ENCODE results near the gene MRPS35. TPM values are rescaled to one million over a fixed set of nuclear protein-coding genes. Genes with fewer than 3 reads are reported as not detected.
"Not testable (repeated sequence)": the region's sequence is repeated elsewhere in the genome, so short reads cannot be mapped to it uniquely, and the experiment has no call there.

Gene MRPS35
- total RNA-seq, 2 experiments from 2014 or later = 62.8 to 65.2 TPM

GRCh38 chr12:27705263-27705662, 5.4 kb upstream of the MRPS35 start:
- CTCF ChIA-PET = no interaction called here
- POLR2A ChIA-PET = no interaction called here

GRCh38 chr12:27707216-27707615, 3.4 kb upstream of the MRPS35 start:
- ChIA-PET CTCF (no interaction called here), POLR2A (no interaction called here)

GRCh38 chr12:27709212-27709931, 1.3 kb upstream of the MRPS35 start:
- ChIA-PET CTCF (interaction anchor here (1.0 kb wide), 1 partner anchor 112 kb away, joined by 4 read pairs; no protein-coding TSS in a partner anchor), POLR2A (interaction anchor here (1.5 kb wide), 1 partner anchor 70 kb away, joined by 3 read pairs; no protein-coding TSS in a partner anchor)

- POLR2A ChIA-PET = interaction anchor here (1.5 kb wide), 1 partner anchor 69 kb away, joined by 3 read pairs; no protein-coding TSS in a partner anchor
Observed at GRCh38 chr12:27709932-27710591, 570 bp upstream of the MRPS35 start.

GRCh38 chr12:27711317-27711682, 668 bp downstream of the MRPS35 start:
- CTCF ChIA-PET = no interaction called here
- POLR2A ChIA-PET = interaction anchor here (0.6 kb wide), 1 partner anchor 445 kb away, joined by 3 read pairs; no protein-coding TSS in a partner anchor

More at GRCh38 chr12:27709932-27710591, 570 bp upstream of the MRPS35 start:
- CTCF ChIA-PET = interaction anchor here (1.0 kb wide), 1 partner anchor 111 kb away, joined by 4 read pairs; no protein-coding TSS in a partner anchor

GRCh38 chr12:27711967-27712366, 1.3 kb downstream of the MRPS35 start:
- ChIA-PET CTCF (no interaction called here), POLR2A (interaction anchor here (0.6 kb wide), 1 partner anchor 445 kb away, joined by 3 read pairs; no protein-coding TSS in a partner anchor)

- ChIA-PET POLR2A (no interaction called here), CTCF (no interaction called here)
Observed at GRCh38 chr12:27723212-27723611, 12.6 kb downstream of the MRPS35 start.

- CTCF ChIA-PET = interaction anchor here (0.6 kb wide), 1 partner anchor 161 kb away, joined by 6 read pairs; no protein-coding TSS in a partner anchor
- POLR2A ChIA-PET = no interaction called here
Observed at GRCh38 chr12:27730097-27730588, 19.5 kb downstream of the MRPS35 start.

- ChIA-PET POLR2A (no interaction called here), CTCF (interaction anchor here (0.5 to 1.2 kb wide), 3 partner anchors 56 to 523 kb away, joined by 3 read pairs; no protein-coding TSS in a partner anchor)
Observed at GRCh38 chr12:27732281-27732680, 21.6 kb downstream of the MRPS35 start.

- CTCF ChIA-PET = interaction anchor here (1.0 to 1.3 kb wide), 2 partner anchors 89 to 99 kb away, joined by 3 to 4 read pairs; no protein-coding TSS in a partner anchor
- POLR2A ChIA-PET = no interaction called here
Observed at GRCh38 chr12:27733052-27733656, 22.5 kb downstream of the MRPS35 start.

- ChIA-PET CTCF (interaction anchor here (1.0 to 1.3 kb wide), 2 partner anchors 88 to 99 kb away, joined by 3 to 4 read pairs; no protein-coding TSS in a partner anchor), POLR2A (no interaction called here)
Observed at GRCh38 chr12:27733791-27734190, 23.2 kb downstream of the MRPS35 start.

- CTCF ChIA-PET, POLR2A ChIA-PET: not testable (repeated sequence)
Observed at GRCh38 chr12:27734321-27734720, 23.7 kb downstream of the MRPS35 start.

- ChIA-PET CTCF (no interaction called here), POLR2A (no interaction called here)
Observed at GRCh38 chr12:27743601-27744000, 33.0 kb downstream of the MRPS35 start.

- CTCF ChIA-PET, POLR2A ChIA-PET: not testable (repeated sequence)
Observed at GRCh38 chr12:27745734-27746133, 35.1 kb downstream of the MRPS35 start.

GRCh38 chr12:27747111-27747820, 36.6 kb downstream of the MRPS35 start:
- CTCF ChIA-PET = no interaction called here

GRCh38 chr12:27751386-27752047, 40.9 kb downstream of the MRPS35 start:
- CTCF ChIA-PET = no interaction called here

More at GRCh38 chr12:27747111-27747820, 36.6 kb downstream of the MRPS35 start:
- POLR2A ChIA-PET = no interaction called here

GRCh38 chr12:27754795-27755194, 44.2 kb downstream of the MRPS35 start:
- CTCF ChIA-PET = interaction anchor here (0.6 kb wide), 1 partner anchor 28 kb away, joined by 3 read pairs; no protein-coding TSS in a partner anchor
- POLR2A ChIA-PET = no interaction called here

More at GRCh38 chr12:27751386-27752047, 40.9 kb downstream of the MRPS35 start:
- POLR2A ChIA-PET = no interaction called here

- ChIA-PET POLR2A (no interaction called here), CTCF (no interaction called here)
Observed at GRCh38 chr12:27756670-27757195, 46.1 kb downstream of the MRPS35 start.

- ChIA-PET CTCF (no interaction called here), POLR2A (no interaction called here)
Observed at GRCh38 chr12:27762757-27763156, 52.1 kb downstream of the MRPS35 start.
